HG03103 (cell line): ENCODE measurements around the gene NCKAP5.

Experiments used
- ATAC-seq: cut with Tn5 transposase; IDR thresholded peaks from one replicate; pipeline ENCODE4 v1.9.1; 2021; ENCODE audit warnings: low read depth; ENCODE audit not compliant: unreplicated experiment

The NCKAP5 gene

GRCh38 chr2:132804051-132804450, 764.2 kb downstream of the NCKAP5 start:
- ATAC-seq = no peak

GRCh38 chr2:132798341-132798740, 769.9 kb downstream of the NCKAP5 start:
- no peak for ATAC-seq

GRCh38 chr2:132797556-132797955, 770.7 kb downstream of the NCKAP5 start:
- ATAC-seq = no peak

GRCh38 chr2:132797071-132797470, 771.2 kb downstream of the NCKAP5 start:
- no peak for ATAC-seq

- ATAC-seq = no peak
These were observed 773.0 kb downstream of the NCKAP5 start for GRCh38 chr2:132795220-132795619.

- ATAC-seq = no peak
These were observed 774.7 kb downstream of the NCKAP5 start for GRCh38 chr2:132793532-132793931.

GRCh38 chr2:132790207-132790785, 778.0 kb downstream of the NCKAP5 start:
- ATAC-seq = no peak

GRCh38 chr2:132789066-132789465, 779.2 kb downstream of the NCKAP5 start:
- no peak for ATAC-seq

- no peak for ATAC-seq
These were observed 779.9 kb downstream of the NCKAP5 start for GRCh38 chr2:132788310-132788838.

- no peak for ATAC-seq
These were observed 784.4 kb downstream of the NCKAP5 start for GRCh38 chr2:132783883-132784282.

GRCh38 chr2:132782176-132782783, 786.0 kb downstream of the NCKAP5 start:
- ATAC-seq = no peak

GRCh38 chr2:132780651-132781050, 787.6 kb downstream of the NCKAP5 start:
- no peak for ATAC-seq

- no peak for ATAC-seq
These were observed 789.0 kb downstream of the NCKAP5 start for GRCh38 chr2:132779206-132779721.

- ATAC-seq = no peak
These were observed 792.0 kb downstream of the NCKAP5 start for GRCh38 chr2:132776287-132776686.

GRCh38 chr2:132774189-132774588, 794.1 kb downstream of the NCKAP5 start:
- ATAC-seq = no peak

- ATAC-seq = no peak
These were observed 794.9 kb downstream of the NCKAP5 start for GRCh38 chr2:132773331-132773730.

GRCh38 chr2:132772340-132772739, 795.9 kb downstream of the NCKAP5 start:
- ATAC-seq = no peak

- no peak for ATAC-seq
These were observed 801.7 kb downstream of the NCKAP5 start for GRCh38 chr2:132766573-132766972.

- ATAC-seq = no peak
These were observed 806.8 kb downstream of the NCKAP5 start for GRCh38 chr2:132761437-132761836.

GRCh38 chr2:132760971-132761370, 807.3 kb downstream of the NCKAP5 start:
- ATAC-seq = no peak

- ATAC-seq = no peak
These were observed 807.9 kb downstream of the NCKAP5 start for GRCh38 chr2:132760405-132760804.

- no peak for ATAC-seq
These were observed 809.3 kb downstream of the NCKAP5 start for GRCh38 chr2:132758995-132759394.
